ENCODE data around the gene RNPEP.

DNA sequence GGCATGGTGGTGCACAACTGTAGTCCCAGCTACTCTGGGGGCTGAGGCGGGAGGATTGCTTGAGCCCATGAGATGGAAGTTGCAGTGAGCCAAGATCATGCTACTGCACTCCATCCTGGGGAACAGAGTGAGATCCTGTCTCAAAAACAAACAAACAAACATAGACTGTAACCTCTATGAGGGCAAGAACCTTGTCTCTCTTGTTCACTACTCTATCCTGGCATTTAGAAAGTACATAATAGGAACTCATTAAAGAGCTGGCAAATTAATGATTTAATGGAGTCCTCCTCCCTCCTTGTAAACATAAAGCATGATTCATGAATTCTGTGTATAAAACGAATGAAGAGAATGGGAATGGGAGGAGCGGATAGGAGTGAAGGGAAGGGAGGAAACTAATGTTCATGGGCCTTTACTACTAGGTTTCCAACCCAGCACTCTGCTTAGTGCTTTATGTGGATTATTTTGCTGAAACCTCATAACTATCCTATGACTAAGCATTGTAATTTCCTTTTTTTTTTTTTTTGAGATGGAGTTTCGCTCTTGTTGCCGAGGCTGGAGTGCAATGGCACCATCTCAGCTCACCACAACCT is 44.7 kb upstream of the RNPEP start:
- TF ChIP-seq, protein P1, sequence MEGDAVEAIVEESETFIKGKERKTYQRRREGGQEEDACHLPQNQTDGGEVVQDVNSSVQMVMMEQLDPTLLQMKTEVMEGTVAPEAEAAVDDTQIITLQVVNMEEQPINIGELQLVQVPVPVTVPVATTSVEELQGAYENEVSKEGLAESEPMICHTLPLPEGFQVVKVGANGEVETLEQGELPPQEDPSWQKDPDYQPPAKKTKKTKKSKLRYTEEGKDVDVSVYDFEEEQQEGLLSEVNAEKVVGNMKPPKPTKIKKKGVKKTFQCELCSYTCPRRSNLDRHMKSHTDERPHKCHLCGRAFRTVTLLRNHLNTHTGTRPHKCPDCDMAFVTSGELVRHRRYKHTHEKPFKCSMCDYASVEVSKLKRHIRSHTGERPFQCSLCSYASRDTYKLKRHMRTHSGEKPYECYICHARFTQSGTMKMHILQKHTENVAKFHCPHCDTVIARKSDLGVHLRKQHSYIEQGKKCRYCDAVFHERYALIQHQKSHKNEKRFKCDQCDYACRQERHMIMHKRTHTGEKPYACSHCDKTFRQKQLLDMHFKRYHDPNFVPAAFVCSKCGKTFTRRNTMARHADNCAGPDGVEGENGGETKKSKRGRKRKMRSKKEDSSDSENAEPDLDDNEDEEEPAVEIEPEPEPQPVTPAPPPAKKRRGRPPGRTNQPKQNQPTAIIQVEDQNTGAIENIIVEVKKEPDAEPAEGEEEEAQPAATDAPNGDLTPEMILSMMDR (IDR thresholded peaks at IDR 0.05; ENCODE audit: poor library complexity): no peak
- TF ChIP-seq EZH2 (IDR thresholded peaks at IDR 0.05; ENCODE audit: borderline replicate concordance) (no peak), EZH2phosphoT487 (IDR thresholded peaks at IDR 0.05; ENCODE audit: low read depth, severe bottlenecking, unreplicated experiment) (no peak)

All from hepatocyte (in vitro differentiated cells).